GM21529 (cell line): Measurements from ENCODE around the gene GMCL1.

Experiments used
- ATAC-seq: cut with Tn5 transposase; IDR thresholded peaks from one replicate; pipeline ENCODE4 v1.9.1; 2021; ENCODE audit not compliant: unreplicated experiment

GMCL1 gene

GRCh38 chr2:69923116-69923515 lies 93.7 kb downstream of the GMCL1 start:
- ATAC-seq: no peak

- no peak for ATAC-seq
These were observed 97.5 kb downstream of the GMCL1 start for GRCh38 chr2:69926849-69927515.
